Stomach (tissue), 4 donors: ENCODE measurements around the gene C18orf63.

ENCODE experiments used
- POLR2AphosphoS5 ChIP-seq, 3 donors: sonication (generic); formaldehyde crosslinking; IDR thresholded peaks; one replicate each; pipeline ENCODE4 v1.6.1; 2016; ENCODE audit warnings: antibody characterized with exemption in 3 of 3
- TF ChIP-seq, protein P1 (sequence below), 7 experiments: fragments of 450-650 bp in 4 of 7; fragments of 200-600 bp in 3 of 7; sonication (generic) in 3 of 7; IDR thresholded peaks; one replicate each; pipeline ENCODE4 v1.5.1; 2016 to 2019; ENCODE audit warnings: antibody characterized with exemption in 7 of 7, control low read depth in 2 of 7, mild to moderate bottlenecking in 1 of 7

DNA sequence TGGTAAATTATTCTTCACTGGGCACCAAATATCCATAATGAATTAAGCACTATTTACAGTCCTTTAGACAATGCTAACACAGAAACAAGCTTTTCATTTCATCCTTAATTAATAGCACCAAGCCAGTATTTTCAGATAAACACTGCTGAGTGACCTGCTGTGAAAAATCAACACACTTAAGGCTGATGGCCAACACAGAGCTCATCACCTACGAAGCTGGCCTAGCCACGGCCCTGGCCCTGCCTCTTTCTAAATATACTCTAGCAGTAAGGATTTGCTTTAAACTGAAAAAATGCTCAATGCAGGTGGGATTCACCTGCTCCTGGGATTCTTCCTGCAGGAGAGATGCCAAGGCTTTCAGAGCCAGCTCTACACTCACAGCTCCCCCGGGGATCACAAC is 42.2 kb upstream of the C18orf63 start:
- TF ChIP-seq, protein P1, sequence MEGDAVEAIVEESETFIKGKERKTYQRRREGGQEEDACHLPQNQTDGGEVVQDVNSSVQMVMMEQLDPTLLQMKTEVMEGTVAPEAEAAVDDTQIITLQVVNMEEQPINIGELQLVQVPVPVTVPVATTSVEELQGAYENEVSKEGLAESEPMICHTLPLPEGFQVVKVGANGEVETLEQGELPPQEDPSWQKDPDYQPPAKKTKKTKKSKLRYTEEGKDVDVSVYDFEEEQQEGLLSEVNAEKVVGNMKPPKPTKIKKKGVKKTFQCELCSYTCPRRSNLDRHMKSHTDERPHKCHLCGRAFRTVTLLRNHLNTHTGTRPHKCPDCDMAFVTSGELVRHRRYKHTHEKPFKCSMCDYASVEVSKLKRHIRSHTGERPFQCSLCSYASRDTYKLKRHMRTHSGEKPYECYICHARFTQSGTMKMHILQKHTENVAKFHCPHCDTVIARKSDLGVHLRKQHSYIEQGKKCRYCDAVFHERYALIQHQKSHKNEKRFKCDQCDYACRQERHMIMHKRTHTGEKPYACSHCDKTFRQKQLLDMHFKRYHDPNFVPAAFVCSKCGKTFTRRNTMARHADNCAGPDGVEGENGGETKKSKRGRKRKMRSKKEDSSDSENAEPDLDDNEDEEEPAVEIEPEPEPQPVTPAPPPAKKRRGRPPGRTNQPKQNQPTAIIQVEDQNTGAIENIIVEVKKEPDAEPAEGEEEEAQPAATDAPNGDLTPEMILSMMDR (IDR thresholded peaks at IDR 0.05) = no peak
- no peak for TF ChIP-seq POLR2AphosphoS5 (IDR thresholded peaks at IDR 0.05)
